CD4-positive, alpha-beta T cell (primary cell): ENCODE data around the gene ARMC7. TPM values are rescaled to one million over a fixed set of nuclear protein-coding genes. Genes with fewer than 3 reads are reported as not detected.
A peak's percentile ranks its signal among the peaks of the same experiment; 100 is the strongest.
"Not testable (repeated sequence)": the region's sequence is repeated elsewhere in the genome, so short reads cannot be mapped to it uniquely, and the experiment has no call there.

Experiments
- ATAC-seq: fragments of 200-7000 bp; cut with Tn5 transposase; one replicate; pipeline ENCODE4 v1.10.0; 2022; ENCODE audit warnings: mild to moderate bottlenecking; ENCODE audit not compliant: poor library complexity
- CTCF ChIA-PET: fragments of 350-600 bp; sonication (Branson Sonifier 250); formaldehyde crosslinking; loops from one replicate; lab custom pipeline; 2021; ENCODE audit warnings: antibody characterized with exemption, inconsistent platforms; lab: Charles Lee
- POLR2A ChIA-PET: fragments of 350-600 bp; sonication (Branson Sonifier 250); formaldehyde crosslinking; loops from one replicate; lab custom pipeline; 2021; ENCODE audit warnings: antibody characterized with exemption, inconsistent platforms; lab: Charles Lee
- DNase-seq, 14 experiments: peaks; one replicate each; pipeline ENCODE4 v3.0.0-alpha.2; 2013 to 2020; ENCODE audit warnings: mixed read lengths in 2 of 14
- H3K27ac ChIP-seq, 2 donors: one replicate each; pipeline versions ENCODE4 v1.5.1 to v1.7.0; 2013; ENCODE audit warnings: low read length in 2 of 2, low read depth in 1 of 2, mild to moderate bottlenecking in 1 of 2
- H3K27me3 ChIP-seq, 2 experiments: 1 replicate in 1 of 2; 2 replicates in 1 of 2; pipeline versions ENCODE4 v1.6.1 to v1.7.0; 2013; ENCODE audit warnings: low read length in 2 of 2, control low read depth in 1 of 2, mild to moderate bottlenecking in 1 of 2, moderate library complexity in 1 of 2; ENCODE audit not compliant: insufficient read depth in 2 of 2, control insufficient read depth in 1 of 2
- H3K36me3 ChIP-seq: one replicate; pipeline ENCODE4 v1.6.1; 2013; ENCODE audit warnings: low read length, control low read depth; ENCODE audit not compliant: insufficient read depth
- H3K4me1 ChIP-seq: one replicate; pipeline ENCODE4 v1.6.1; 2013; ENCODE audit warnings: low read length, control low read depth; ENCODE audit not compliant: insufficient read depth
- H3K4me3 ChIP-seq: one replicate; pipeline ENCODE4 v1.5.1; 2013; ENCODE audit warnings: mild to moderate bottlenecking, low read length, moderate library complexity
- H3K9me3 ChIP-seq, 2 experiments: 1 replicate in 1 of 2; 2 replicates in 1 of 2; pipeline versions ENCODE4 v1.6.1 to v1.7.0; 2013; ENCODE audit warnings: low read length in 2 of 2, mild to moderate bottlenecking in 2 of 2, control low read depth in 1 of 2, moderate library complexity in 1 of 2; ENCODE audit not compliant: control insufficient read depth in 1 of 2, insufficient read depth in 1 of 2
- H3K27ac Mint-ChIP-seq: one replicate; pipeline ENCODE4 v1.8.0; 2020; ENCODE audit warnings: mixed read lengths
- H3K27me3 Mint-ChIP-seq: one replicate; pipeline ENCODE4 v1.8.0; 2021; ENCODE audit warnings: mixed read lengths
- H3K36me3 Mint-ChIP-seq: one replicate; pipeline ENCODE4 v1.8.0; 2021; ENCODE audit warnings: low read depth, mixed read lengths
- H3K4me1 Mint-ChIP-seq: one replicate; pipeline ENCODE4 v1.8.0; 2021; ENCODE audit warnings: low read depth, mixed read lengths
- H3K4me3 Mint-ChIP-seq: one replicate; pipeline ENCODE4 v1.8.0; 2020; ENCODE audit warnings: mild to moderate bottlenecking, mixed read lengths
- H3K9me3 Mint-ChIP-seq: one replicate; pipeline ENCODE4 v1.8.0; 2020; ENCODE audit warnings: mixed read lengths
- CTCF ChIP-seq: fragments of 200-600 bp; IDR thresholded peaks from one replicate; pipeline ENCODE4 v1.8.0; 2022; ENCODE audit warnings: antibody characterized with exemption, mild to moderate bottlenecking
- intact Hi-C, 2 experiments: fragments of 100-400 bp; cut with DNase I in 1 of 2; cut with micrococcal nuclease in 1 of 2; formaldehyde crosslinking; loops; one replicate each; pipeline versions ENCODE4 v1.15.1 to v1.9.0; 2023 to 2025; cut with DNase I, micrococcal nuclease
- total RNA-seq, 174 experiments: library from RNA in 2 of 174; stranded (reverse) in 2 of 174; gene quantifications; one replicate each; pipeline ENCODE4 v1.2.3 and lab custom pipeline; 2021 to 2026

ARMC7 gene
- total RNA-seq, 2 experiments from 2014 or later = 4.1 to 4.8 TPM

- peak in 10 of 14 experiments; percentile 44 to 78 (median 56) for DNase-seq
- Mint-ChIP-seq H3K27me3 (no peaks in the 10 kb centered on the region), H3K36me3 (peaks cover 6% of the 10 kb centered on the region), H3K4me3 (peak within 1 kb of the TSS; percentile 88), H3K4me1 (peaks cover 7% of the 10 kb centered on the region), H3K9me3 (no peaks in the 10 kb centered on the region), H3K27ac (peak within 1 kb of the TSS; percentile 70)
- H3K36me3 ChIP-seq = peaks cover 16% of the 10 kb centered on the region
- no peaks in the 10 kb centered on the region for H3K27me3 ChIP-seq
- peak within 1 kb of the TSS; percentile 45 to 55 for H3K27ac ChIP-seq
- ChIA-PET CTCF (interaction anchor here (0.6 to 7.4 kb wide), 17 partner anchors 10 to 170 kb away, joined by 3 to 97 read pairs (median 3); partner anchors contain the start of genes JPT1, MRPL58 and SLC25A19), POLR2A (interaction anchor here (0.6 to 4.7 kb wide), 21 partner anchors 9 to 225 kb away, joined by 3 to 30 read pairs (median 4); partner anchors contain the start of genes CDR2L, GGA3, JPT1 and MIF4GD)
- H3K4me3 ChIP-seq = peak within 1 kb of the TSS; percentile 83
- H3K4me1 ChIP-seq = peaks cover 21% of the 10 kb centered on the region
- no peaks in the 10 kb centered on the region for H3K9me3 ChIP-seq
- intact Hi-C loops = loop anchor here (5.0 kb wide), 2 partner anchors 41 to 51 kb away; partner anchors contain the start of gene SUMO2 (in 1 of the 2)
- ATAC-seq = peak; percentile 72
- TF ChIP-seq CTCF = peak; percentile 70
These were observed 21.7 kb downstream of the ARMC7 start, which contains the start of gene NT5C for GRCh38 chr17:75131278-75132017. TSS of gene NT5C (minus strand) at chr17:75131742. CDS start at chr17:75131707, 35 bp downstream.

GRCh38 chr17:75132018-75133000, 22.5 kb downstream of the ARMC7 start:
- not testable (repeated sequence) for H3K4me1 Mint-ChIP-seq, H3K9me3 Mint-ChIP-seq, H3K27me3 Mint-ChIP-seq, DNase-seq, ATAC-seq, H3K27me3 ChIP-seq, H3K9me3 ChIP-seq, H3K36me3 Mint-ChIP-seq
- POLR2A ChIA-PET = interaction anchor here (0.6 to 4.7 kb wide), 16 partner anchors 9 to 384 kb away, joined by 3 to 30 read pairs (median 4); partner anchors contain the start of genes GGA3, JPT1, MIF4GD and MRPS7
- H3K27ac ChIP-seq = peak overlapping the region; percentile 30 to 45
- CTCF ChIA-PET = interaction anchor here (0.6 to 7.4 kb wide), 8 partner anchors 13 to 191 kb away, joined by 3 to 97 read pairs (median 4); partner anchors contain the start of gene JPT1
- H3K36me3 ChIP-seq = peaks cover 16% of the 10 kb centered on the region
- peak overlapping the region; percentile 83 for H3K4me3 ChIP-seq
- peak overlapping the region; percentile 86 for H3K4me3 Mint-ChIP-seq
- peak overlapping the region; percentile 65 for H3K27ac Mint-ChIP-seq
- peaks cover 21% of the 10 kb centered on the region for H3K4me1 ChIP-seq
- intact Hi-C loops = loop anchor here (5.0 kb wide), 2 partner anchors 40 to 50 kb away; partner anchors contain the start of gene SUMO2 (in 1 of the 2)

- Histone ChIP-seq H3K4me1 (peaks cover 21% of the 10 kb centered on the region), H3K4me3 (no peak overlapping the region), H3K9me3 (no peaks in the 10 kb centered on the region), H3K36me3 (peaks cover 16% of the 10 kb centered on the region), H3K27ac (no peak overlapping the region), H3K27me3 (no peaks in the 10 kb centered on the region)
- Mint-ChIP-seq H3K36me3 (peaks cover 6% of the 10 kb centered on the region), H3K9me3 (no peaks in the 10 kb centered on the region), H3K4me3 (peak overlapping the region; percentile 60), H3K4me1 (peaks cover 7% of the 10 kb centered on the region), H3K27ac (peak overlapping the region; percentile 20), H3K27me3 (no peaks in the 10 kb centered on the region)
- POLR2A ChIA-PET = interaction anchor here (0.6 to 4.7 kb wide), 5 partner anchors 8 to 39 kb away, joined by 3 to 30 read pairs (median 3); partner anchors contain the start of gene JPT1
- intact Hi-C loops = loop anchor here (5.0 kb wide), 2 partner anchors 39 to 49 kb away; partner anchors contain the start of gene SUMO2 (in 1 of the 2)
- CTCF ChIA-PET = interaction anchor here (1.4 to 7.4 kb wide), 3 partner anchors 12 to 69 kb away, joined by 3 to 97 read pairs (median 9); no protein-coding TSS in a partner anchor
- ATAC-seq (no peak), DNase-seq (no peak)
- TF ChIP-seq CTCF = no peak
These were observed 23.2 kb downstream of the ARMC7 start for GRCh38 chr17:75133001-75133400.

GRCh38 chr17:75133607-75134347, 24.0 kb downstream of the ARMC7 start:
- H3K36me3 Mint-ChIP-seq, H3K27ac Mint-ChIP-seq, H3K27me3 Mint-ChIP-seq, H3K9me3 Mint-ChIP-seq, H3K4me1 Mint-ChIP-seq, DNase-seq, H3K27me3 ChIP-seq, H3K4me3 ChIP-seq, H3K27ac ChIP-seq, H3K9me3 ChIP-seq, ATAC-seq: not testable (repeated sequence)
- intact Hi-C loops = loop anchor here (5.0 kb wide), 2 partner anchors 39 to 49 kb away; partner anchors contain the start of gene SUMO2 (in 1 of the 2)
- POLR2A ChIA-PET = interaction anchor here (1.4 to 4.7 kb wide), 4 partner anchors 7 to 38 kb away, joined by 3 to 30 read pairs (median 8); partner anchors contain the start of gene JPT1
- H3K4me1 ChIP-seq = peaks cover 21% of the 10 kb centered on the region
- peak overlapping the region; percentile 11 for H3K4me3 Mint-ChIP-seq
- CTCF ChIA-PET = interaction anchor here (1.4 to 7.4 kb wide), 2 partner anchors 18 to 68 kb away, joined by 3 to 97 read pairs; no protein-coding TSS in a partner anchor
- peaks cover 17% of the 10 kb centered on the region for H3K36me3 ChIP-seq
